Posterior vena cava (tissue), 2 donors: ENCODE results near the gene CARD11. TPM values are rescaled to one million over a fixed set of nuclear protein-coding genes. Genes with fewer than 3 reads are reported as not detected.

Experiments
- DNase-seq: peaks from one replicate; pipeline ENCODE4 v3.0.0-alpha.2; 2020; ENCODE audit warnings: low spot score
- intact Hi-C, 2 donors: fragments of 100-400 bp; cut with DNase I; formaldehyde crosslinking; loops; one replicate each; pipeline versions ENCODE4 v1.14.1 to v1.14.2; 2022 to 2023
- total RNA-seq, 2 donors: library from RNA; stranded (reverse); fragmentation: NEBNext Ultra II Directional; extraction: Animal tissue kit (Norgen Biotek cat#: 25700); gene quantifications; one replicate each; pipeline ENCODE4 v1.2.1, GENCODE V29; 2021
- donor health status: DM: yes; HTN: yes; CAD: no.
- donor health status: DM: yes; HTN: yes; CAD: no.

CARD11 gene
- total RNA-seq, 2 donors from 2014 or later, result 0.86 to 1.9 TPM

DNA sequence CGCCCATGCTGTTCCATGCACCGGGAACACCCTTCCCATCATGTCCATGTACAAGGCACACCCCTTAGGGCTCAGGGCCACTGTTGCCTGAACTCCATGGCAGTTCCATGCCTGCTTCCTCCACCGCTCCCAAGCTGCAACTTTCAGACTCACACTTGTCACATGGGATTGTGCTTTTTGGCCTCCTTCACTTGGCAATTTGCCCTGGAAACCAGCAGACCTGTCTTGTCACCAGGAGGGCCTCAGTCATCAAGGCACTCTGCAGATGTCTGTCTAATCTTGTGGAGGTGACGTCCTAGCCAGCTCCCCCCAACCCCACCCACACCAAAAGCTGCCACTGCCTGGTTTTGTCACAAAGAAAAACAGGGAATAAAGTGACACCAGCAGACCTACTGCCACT is 47.5 kb downstream of the CARD11 start:
- peak; percentile 22 for DNase-seq
- intact Hi-C loops, result no loop called here

DNA sequence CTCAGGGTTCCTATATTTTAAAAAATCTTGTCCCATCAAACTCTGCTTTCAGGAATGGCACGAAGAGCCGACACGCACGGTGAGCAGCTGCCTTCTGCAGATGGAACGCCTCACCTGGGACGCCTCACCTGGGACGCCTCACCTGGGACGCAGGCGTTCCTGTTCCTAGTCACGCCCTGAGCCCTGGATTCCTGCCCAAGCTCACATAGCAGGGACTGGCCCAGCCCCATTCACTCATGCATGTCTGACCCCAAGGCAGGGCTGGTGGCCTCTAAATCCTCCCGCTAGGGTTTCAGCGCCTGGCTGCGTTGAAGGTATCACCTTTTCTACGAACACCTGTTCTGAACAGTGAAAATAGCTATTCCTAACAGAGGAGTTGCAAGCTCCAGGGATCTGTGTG is 49.8 kb downstream of the CARD11 start:
- intact Hi-C loops, result no loop called here
- peak; percentile 70 for DNase-seq

DNA sequence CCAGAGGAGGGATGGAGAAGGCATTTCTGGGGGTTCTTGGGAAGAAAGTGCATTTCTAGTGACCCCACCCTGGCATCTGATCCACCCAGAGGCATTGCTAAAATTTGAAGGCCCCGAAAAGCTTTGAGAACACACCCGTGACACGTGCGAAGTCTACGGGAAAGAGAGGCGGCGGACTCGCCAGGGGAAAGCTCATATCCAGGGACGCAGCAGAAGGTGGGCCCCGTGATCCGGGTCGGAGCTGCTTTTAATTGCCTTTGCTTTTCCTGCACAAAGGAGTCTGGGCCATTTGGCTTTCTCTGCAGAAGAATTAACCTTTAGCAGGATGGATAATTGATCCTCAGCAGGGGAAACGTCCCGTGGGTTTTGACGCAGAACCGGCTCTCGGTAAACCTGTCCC is 50.3 kb downstream of the CARD11 start:
- intact Hi-C loops, result no loop called here
- peak; percentile 74 for DNase-seq

DNA sequence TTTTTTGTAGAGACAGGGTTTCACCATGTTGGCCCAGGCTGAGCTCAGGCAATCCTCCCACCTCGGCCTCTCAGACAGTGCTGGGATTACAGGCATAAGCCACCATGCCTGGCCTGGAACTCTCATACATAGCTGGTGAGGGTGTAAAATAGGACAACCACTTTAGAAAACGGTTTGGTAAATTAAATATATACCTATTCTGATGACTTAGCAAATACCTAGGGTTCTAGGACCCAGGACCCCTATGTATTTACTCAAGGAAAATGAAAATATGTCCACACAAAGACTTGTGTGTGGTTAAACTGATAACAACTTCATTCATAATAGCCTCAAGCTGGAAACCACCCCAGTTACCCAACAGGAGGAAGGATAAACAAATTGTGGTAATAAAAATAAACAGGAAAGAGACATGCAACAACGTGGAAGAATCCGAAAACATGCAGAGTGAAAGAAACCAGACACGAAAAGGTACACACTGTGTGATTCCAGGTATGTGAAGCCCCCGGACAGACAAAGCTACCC is 52.7 kb downstream of the CARD11 start:
- no peak for DNase-seq
- intact Hi-C loops, result no loop called here

DNA sequence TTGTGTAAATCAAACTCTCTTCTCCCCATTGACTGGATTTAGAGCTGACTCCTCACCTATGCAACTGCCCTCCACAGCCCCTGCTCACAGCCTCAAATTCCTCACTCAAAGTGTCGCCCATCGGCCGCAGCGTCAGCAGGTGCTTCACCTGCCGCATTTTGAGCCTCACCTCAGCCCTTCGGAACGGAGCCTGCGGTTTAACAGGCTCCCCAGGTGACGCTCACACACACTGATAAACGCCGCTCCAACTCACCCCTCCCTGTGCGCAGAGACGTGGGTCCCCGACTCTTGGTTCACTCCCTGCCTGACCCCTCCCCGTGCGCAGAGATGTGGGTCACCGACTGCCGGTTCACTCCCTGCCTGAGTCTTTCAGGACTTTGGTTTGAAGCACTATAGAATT is 57.1 kb downstream of the CARD11 start:
- peak; percentile 40 for DNase-seq
- intact Hi-C loops, result no loop called here

DNA sequence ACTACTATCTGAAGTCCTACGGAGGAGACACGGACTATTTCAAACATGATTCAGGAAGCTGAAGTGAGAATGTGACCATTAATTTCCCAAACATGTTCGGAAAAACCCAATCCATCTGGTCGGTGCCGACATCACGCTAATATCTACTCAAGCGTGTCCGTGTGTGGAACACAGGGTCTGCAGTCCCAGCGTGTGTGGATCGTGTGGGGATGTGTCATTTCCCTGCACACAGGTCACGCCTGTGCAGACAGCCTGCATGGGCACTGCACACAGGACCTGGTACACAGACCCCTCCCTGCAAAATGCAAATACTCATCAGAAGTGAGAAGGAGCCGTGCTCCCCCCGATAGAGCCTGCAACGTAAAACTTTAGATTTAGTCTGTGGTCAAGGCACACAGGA is 57.8 kb downstream of the CARD11 start:
- intact Hi-C loops, result no loop called here

DNA sequence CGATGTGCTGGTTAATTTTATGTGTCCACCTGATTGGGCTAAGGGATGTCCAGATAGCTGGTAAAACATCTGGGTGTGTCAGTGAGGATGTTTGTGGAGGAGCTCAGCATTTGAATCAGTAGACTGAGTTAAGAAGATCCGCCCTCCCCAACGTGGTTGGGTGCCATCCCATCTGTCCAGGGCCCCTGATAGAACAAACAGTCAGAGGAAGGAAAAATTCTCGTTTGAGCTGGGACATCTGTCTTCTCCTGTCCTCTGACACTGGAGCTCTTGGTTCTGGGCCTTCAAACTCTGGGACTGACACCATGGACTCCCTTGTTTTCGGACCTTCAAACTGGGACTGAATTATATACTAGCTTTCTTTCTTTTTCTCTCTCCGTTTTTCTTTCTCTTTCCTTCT is 59.6 kb downstream of the CARD11 start:
- intact Hi-C loops, result loop anchor here in 1 of 2 donors (5.0 kb wide), 1 partner anchor 1688 kb away; no protein-coding TSS in a partner anchor
- peak; percentile 58 for DNase-seq

More for the DNA sequence above, 57.8 kb downstream of the CARD11 start:
- DNase-seq, result peak; percentile 22

DNA sequence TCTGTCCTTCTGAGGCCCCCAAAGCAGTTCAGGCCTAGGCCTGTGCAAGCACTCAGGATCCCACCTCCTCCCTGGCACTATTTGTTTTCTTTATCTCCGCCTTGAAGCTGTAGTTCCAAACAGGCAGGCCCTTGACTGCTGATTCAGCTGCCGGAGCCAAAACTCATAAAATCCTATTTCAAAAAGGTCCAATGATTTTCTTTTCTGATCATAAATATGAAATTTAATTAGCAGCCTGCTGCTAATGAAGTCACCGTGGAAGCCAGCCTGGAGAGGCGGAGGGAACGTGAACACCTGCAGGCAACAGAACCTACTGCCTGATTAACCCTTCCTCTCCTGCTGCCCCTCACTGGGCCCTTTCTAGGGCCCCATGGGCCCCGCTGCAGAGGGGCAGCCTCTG is 60.1 kb downstream of the CARD11 start:
- DNase-seq, result peak; percentile 30
- intact Hi-C loops, result loop anchor here in 1 of 2 donors (5.0 kb wide), 1 partner anchor 1689 kb away; no protein-coding TSS in a partner anchor

DNA sequence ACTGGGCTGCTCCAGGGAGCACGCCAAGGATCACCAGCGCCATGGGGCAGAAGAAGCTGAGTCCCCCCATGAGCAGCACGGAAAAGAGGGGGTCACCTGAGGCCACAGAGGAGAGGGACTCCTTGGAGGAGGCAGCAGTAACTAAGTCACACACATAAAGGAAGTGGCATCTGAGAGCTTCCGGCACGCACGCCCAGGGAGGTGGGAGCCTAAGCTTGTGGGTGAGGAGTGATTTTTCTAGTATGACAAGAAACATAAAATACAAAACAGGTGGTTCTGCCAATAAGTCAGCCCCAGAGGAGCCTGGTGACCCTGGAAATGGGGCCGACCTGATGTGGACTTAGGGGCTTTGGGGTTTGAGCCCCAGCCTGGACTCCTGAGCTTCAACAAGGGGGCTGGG is 60.8 kb downstream of the CARD11 start:
- peak; percentile 64 for DNase-seq
- intact Hi-C loops, result loop anchor here in 1 of 2 donors (5.0 kb wide), 1 partner anchor 1689 kb away; no protein-coding TSS in a partner anchor

DNA sequence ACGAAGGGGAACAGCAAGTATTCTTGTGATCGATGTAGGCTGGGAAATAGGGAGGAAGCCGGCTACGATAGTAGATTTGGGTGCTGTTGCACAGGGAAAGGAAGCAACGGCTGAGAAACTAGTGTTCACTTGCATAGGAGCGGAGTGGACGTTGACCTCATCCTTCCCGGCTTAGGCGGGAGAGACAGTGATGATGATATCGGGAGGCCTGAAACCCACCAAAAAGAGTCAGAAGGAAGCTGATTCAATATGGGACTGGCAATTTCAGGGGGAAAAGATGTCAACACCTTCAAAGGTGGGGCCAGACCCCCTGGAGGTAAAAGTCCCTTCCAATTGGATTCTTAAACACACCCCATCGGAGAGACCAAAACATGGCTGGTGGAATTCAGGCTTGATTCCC is 61.3 kb downstream of the CARD11 start:
- peak; percentile 63 for DNase-seq
- intact Hi-C loops, result loop anchor here in 1 of 2 donors (5.0 kb wide), 1 partner anchor 1690 kb away; no protein-coding TSS in a partner anchor

DNA sequence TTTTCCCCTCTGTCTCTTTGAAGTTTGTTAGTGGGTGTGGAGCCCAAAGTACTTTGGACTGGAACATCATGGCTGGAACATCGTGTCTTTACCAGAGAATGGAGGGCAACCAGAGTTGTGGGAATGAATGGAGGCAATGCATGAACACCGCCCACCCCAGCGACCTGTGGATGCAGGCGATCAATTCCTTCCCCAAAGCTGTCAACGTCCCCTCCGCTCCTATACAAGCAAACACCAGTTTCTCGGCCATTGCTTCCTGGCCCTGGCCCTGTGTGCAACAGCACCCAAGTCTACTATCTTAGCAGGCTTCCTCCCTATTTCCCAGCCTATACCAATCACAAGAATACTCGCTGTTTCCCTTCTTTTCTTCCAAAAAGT is 62.6 kb downstream of the CARD11 start:
- DNase-seq, result peak; percentile 46
- intact Hi-C loops, result loop anchor here in 1 of 2 donors (5.0 kb wide), 1 partner anchor 1691 kb away; no protein-coding TSS in a partner anchor

DNA sequence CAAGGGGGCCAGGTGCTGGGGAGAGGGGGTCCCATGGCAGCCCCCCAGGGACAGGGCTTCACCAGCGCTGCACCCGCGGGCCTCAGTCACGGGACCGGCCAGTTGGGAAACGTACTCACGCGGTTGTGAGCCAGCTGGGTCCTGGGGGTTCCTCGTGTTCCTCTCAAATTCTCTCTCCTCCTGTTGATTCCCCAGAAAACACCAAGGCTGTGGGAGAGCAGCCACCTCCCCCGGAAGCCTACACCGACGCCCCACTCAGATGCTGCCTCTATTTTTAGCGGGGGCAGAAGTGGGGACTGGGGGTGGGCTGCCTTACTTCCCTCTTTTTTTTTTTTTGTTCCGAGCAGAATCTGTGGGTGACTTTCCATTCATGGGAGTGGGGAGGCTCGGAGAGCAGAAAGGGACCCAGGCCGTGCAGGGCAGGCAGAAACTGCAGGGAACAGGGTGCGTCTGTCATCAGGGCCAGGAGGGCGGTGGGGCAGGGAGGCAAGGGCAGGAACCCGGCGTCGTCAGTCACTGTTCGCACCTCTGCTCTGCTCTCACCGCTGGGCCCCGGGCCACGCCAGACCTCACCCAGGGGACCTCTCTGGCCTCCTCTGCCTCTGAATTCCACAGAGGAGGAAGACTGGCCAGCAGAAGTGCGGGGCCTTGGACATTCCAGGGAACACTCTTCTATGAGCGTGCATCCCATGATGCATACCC is 63.1 kb downstream of the CARD11 start:
- peak; percentile 74 for DNase-seq
- intact Hi-C loops, result loop anchor here in 1 of 2 donors (5.0 kb wide), 1 partner anchor 1692 kb away; no protein-coding TSS in a partner anchor

DNA sequence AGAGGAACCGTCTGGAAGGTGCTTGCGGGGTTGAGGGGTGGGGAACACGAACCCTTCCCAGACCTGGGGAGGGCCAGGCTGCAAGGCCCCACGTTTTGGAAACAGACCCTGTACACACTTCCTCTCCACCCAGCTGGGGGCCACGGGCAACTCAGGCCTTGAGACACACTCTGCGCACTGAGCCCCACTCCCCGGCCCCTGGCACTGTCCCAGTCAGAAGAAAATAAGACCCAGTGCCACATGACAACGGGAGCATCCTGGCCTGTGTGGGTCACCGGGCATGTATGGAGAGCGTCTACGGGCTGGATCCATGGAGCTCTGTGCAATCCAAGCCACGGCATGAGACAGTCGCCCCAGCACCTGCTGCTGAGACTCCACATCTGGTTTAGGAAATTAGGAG is 63.7 kb downstream of the CARD11 start:
- intact Hi-C loops, result loop anchor here in 1 of 2 donors (5.0 kb wide), 1 partner anchor 1692 kb away; no protein-coding TSS in a partner anchor

DNA sequence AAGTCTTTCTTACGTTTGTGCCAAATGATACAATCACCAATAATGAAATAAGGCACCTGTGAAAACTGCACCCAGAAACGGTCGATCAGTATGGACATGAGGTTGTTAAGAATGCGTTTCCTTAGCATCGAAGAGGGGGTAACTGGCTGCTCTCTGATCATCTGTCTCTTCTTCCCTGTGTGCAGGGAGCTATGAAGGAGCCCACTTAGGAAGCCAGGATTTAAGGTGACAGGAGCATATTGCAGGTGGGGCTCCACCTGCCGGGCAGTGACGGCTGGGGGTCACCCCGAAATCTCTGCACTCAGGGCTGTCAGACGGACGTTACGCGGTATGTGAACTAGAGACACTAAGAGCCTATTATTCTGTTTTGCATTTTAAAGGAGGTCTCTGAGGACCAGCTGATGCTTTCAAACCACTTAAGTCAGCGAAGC is 64.5 kb downstream of the CARD11 start:
- intact Hi-C loops, result no loop called here
- DNase-seq, result peak; percentile 6

More for the DNA sequence above, 63.7 kb downstream of the CARD11 start:
- DNase-seq, result peak; percentile 79

DNA sequence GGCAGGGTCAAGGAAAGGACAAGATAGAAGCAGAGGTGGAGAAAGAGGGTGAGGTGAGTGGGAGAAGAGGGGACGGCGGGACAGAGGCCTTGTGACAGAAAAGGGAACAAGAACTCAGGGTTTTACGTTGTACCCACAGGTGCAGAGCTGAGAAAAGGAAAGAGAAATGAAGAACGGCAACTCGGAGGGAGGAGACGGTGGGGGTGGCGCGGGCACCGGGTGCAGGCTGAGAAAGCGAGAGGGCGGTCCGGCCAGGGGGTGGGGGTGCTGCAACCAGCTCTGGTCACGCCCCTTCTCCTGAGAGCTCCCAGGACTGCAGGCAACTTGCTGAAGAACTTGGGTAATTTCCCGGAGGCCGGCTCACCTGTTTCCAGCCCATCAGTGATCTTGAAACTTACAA is 65.3 kb downstream of the CARD11 start:
- intact Hi-C loops, result no loop called here

DNA sequence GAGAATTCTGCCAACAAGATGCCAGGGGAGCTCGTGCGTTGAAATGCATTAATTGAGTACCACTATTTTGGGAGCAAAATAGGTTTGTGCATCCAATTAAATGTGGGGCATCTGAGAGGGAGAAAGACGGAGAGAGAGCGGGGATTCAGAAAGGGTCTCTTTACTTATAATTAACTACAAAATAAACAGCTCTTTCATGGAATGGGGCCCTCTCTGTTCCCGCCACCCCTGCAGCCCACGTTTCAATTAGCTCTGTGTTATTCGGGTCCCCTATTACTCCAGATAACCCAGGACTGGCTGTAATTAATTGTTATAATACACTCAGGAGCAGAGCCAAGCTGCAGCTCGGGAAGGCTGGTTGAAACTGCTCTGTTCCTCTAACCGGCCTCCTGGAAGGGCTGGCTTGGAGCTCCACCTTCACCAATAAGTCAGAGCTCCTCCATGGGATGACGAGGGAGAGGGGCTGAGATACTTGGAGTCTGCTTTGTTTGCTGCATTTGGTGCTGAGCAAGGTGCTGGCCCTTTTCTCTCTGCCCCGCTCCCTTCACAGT is 67.8 kb downstream of the CARD11 start:
- DNase-seq, result peak; percentile 24
- intact Hi-C loops, result no loop called here

More for the DNA sequence above, 65.3 kb downstream of the CARD11 start:
- peak; percentile 69 for DNase-seq

DNA sequence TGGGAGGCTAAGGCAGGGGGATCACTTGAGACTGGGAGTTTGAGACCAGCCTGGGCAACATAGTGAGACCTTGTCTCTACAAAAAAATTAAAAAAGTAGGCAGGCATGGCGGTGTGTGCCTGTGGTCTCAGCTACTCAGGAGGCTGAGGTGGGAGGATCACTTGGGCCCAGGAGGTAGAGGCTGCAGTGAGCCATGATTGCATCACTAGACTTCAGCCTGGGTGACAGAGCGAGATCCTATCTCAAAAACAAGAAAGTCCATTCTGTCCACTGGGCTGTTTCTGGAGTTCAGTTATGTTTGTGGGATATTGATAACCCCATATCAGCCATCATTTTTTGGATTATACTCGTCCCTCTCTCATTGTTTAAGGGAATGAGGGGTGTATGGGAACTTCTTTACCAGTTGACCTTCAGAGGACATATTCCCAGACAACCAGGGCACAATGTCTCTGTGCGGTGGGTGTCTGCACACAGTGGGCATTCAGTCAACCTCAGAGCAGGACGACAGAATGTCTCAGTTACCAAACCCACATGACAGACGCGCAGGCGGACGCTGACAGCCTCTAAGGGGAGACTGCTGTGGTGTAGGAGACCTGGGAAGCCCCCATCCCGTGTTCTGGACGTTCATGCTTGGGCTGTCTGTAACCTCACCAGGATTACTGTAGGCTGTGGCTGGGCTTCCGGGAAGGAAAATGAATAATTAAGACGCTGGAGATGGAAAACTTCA is 69.4 kb downstream of the CARD11 start:
- DNase-seq, result peak; percentile 52
- intact Hi-C loops, result no loop called here

DNA sequence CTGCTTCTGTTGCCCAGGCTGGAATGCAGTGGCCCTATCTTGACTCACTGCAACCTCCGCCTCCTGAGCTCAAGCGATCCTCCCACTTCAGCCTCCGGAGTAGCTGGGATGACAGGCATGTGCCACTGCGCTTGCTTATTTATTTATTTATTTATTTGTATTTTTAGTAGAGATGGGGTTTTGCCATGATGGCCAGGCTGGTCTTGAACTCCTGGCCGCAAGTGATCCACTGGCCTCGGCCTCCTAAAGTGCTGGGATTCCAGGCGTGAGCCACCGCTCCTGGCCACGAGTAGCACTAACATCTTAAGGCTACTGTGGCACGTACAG is 70.9 kb downstream of the CARD11 start:
- intact Hi-C loops, result no loop called here
- DNase-seq, result peak; percentile 30

DNA sequence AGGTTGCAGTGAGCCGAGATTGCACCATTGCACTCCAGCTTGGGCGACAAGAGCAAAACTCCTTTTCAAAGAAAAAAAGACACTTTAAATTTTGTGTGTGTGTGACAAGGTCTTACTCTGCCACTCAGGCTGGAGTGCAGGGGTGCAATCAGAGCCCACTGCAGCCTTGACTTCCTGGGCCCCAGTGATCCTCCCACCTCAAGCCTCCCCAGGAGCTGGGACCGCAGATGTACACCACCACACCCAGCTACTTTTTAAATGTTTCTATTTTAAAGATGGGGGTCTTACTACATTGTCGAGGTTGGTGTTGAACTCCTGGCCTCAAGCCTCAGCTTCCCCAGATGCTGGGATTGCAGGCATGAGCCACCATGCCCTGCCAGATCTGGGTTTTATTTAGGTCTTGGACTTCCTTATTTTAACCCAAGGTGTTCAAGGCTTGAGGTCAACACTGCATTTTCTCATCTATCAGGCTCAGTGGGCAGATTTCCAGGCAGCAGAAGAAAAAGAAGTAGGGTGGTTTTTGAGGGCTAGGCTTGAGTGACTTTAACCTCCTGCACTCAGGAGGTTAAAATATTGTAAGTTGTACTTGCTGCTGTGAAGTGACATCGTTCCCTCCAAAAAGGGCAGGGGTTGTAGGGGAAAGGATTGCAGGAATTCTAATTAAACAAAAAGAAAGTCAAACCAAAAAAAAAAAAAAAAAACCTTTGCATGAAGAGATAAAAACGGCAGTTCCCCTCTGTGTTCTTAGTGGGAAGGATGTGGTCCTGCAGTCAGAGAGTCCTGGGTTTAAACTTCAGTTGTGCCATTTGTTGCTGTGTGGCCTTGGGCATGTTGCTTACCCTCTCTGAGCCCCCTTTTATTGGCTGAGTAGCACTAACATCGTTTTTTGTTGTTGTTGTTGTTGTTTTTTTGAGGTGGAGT is 71.5 kb downstream of the CARD11 start:
- intact Hi-C loops, result no loop called here
- DNase-seq, result peak; percentile 50
